ENCODE measurements around the gene KIRREL3.

Gene KIRREL3

DNA sequence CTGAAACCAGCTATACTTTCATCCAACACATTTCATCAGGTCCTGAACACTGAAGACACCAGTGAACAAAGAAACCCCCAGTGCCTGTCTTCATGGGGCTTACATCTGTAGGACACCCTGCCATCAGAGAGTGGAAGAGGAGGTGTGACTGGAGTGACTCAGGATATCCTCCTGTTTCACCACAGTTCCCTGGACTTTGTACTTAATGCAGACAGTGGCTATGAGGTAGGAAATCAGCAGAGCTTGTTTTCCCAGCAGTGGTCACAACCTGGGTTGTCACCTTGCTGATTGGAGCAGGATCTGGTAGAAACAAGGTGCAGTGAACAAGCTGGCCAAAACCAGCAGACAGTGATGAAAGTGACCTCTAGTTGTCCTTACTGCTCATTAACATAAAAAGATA, 128.8 kb downstream of the KIRREL3 start:
- DNase-seq (ENCODE audit: low read depth in 2 of 2): no peak

DNA sequence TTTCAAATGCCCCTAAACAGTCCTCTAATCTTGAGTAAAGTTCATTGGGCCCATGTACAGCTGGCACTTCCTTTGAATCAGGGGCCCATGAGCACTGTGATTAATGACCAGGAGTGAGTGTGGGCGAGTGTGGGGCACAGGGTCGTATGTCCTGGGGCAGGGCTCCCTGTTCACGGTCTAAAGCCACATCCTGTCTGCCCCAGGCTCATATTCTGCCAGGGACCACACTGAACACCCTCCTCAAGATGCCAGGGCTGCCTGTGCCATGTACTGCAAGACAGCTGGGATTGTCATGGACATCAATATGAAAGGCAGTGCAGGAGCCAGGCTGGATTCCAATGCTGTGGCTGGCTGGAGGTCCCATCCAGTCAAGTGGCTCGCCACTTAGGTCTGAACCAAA, 130.5 kb downstream of the KIRREL3 start:
- no peak for DNase-seq (ENCODE audit: low read depth in 2 of 2)

- DNase-seq (ENCODE audit: low read depth in 2 of 2): no peak
These were observed 131.8 kb downstream of the KIRREL3 start for GRCh38 chr11:126868741-126869140.

- DNase-seq (ENCODE audit: low read depth in 2 of 2): no peak
These were observed 135.6 kb downstream of the KIRREL3 start for GRCh38 chr11:126864934-126865333.

DNA sequence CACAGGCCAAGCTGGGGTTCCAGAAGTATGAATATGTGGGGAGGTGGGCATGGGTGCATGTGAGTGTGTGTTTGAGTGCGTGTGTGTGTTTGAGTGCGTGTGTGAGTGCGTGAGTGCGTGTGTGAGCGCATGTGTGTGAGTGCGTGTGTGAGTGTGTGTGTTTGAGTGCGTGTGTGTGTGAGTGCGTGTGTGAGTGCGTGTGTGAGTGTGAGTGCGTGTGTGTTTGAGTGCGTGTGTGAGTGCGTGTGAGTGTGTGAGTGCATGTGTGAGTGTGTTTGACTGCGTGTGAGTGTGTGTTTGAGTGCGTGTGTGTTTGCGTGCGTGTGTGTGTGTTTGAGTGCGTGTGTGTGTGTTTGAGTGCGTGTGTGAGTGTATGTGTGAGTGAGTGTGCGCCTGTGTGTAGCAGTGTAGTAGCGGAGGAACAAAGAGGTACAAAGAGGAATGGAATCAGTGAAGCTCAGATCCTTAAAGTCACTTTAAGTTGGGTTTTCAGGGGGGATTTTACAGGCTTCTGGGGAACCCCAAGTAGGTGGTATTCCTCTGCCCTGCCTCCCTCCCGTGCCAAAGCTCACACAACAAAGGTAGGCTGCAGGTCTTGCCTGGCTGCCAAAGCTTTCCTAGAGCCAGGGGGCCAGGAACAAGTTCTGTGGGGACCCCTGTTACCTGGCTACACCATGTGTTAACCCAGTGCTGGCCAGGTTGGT, 137.1 kb downstream of the KIRREL3 start:
- no peak for DNase-seq (ENCODE audit: low read depth in 2 of 2)

GRCh38 chr11:126862664-126863243, 137.8 kb downstream of the KIRREL3 start:
- DNase-seq (ENCODE audit: low read depth in 2 of 2): no peak

DNA sequence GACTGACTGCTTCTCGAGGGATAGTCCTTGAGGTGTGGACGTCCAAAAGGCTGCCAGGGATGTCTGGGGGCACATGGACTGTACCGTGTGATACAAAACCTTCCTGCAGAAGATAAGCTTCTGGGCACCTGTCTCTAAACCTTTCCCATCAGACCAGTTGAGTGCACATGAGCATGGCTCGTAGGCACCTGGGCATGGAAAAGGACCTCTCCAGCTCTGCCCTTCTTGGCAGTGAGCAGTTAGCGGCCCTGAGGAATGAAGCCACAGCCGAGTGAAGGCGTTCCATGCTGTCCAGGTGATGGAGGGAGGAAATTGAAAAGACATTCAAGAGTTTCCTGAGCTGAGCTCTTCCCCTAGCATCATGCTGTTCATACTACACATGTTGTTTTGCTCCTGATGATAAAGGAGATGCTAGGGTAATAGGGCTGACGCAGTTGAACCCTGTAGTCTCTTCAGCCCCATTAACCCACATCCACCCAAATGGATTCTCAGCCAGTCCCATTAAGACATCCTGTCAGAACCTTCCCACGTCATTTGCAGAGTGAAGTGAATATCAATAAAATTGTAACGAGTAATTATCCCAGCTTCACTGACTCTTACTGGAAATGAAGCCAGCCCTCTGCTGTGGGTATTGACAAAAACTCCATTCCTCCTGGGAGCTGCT, 138.6 kb downstream of the KIRREL3 start:
- DNase-seq (ENCODE audit: low read depth in 2 of 2): no peak

- no peak for DNase-seq (ENCODE audit: low read depth in 2 of 2)
These were observed 142.4 kb downstream of the KIRREL3 start for GRCh38 chr11:126857860-126858808.

GRCh38 chr11:126855536-126855935, 145.0 kb downstream of the KIRREL3 start:
- DNase-seq (ENCODE audit: low read depth in 2 of 2): no peak

DNA sequence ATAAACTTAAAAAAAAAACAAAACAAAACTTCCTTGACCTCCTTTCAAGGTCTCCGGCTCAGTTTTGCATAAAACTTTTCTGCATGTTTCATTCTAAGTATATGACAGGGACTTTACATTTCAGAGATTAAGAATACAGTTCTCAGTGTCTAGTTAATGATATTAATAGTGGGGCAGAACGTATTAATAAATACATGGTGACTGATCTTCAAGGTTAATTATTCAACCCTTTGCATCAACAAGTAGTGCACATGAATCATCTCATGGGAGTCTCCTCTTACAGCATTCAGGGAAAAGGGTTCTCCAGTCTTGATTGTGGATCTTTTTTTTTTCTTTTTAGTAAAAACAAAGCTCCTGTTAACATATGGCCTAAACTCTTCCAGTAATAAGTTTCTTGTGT, 146.8 kb downstream of the KIRREL3 start:
- DNase-seq (ENCODE audit: low read depth in 2 of 2): no peak

GRCh38 chr11:126844789-126845188, 155.8 kb downstream of the KIRREL3 start:
- DNase-seq (ENCODE audit: low read depth in 2 of 2): no peak

DNA sequence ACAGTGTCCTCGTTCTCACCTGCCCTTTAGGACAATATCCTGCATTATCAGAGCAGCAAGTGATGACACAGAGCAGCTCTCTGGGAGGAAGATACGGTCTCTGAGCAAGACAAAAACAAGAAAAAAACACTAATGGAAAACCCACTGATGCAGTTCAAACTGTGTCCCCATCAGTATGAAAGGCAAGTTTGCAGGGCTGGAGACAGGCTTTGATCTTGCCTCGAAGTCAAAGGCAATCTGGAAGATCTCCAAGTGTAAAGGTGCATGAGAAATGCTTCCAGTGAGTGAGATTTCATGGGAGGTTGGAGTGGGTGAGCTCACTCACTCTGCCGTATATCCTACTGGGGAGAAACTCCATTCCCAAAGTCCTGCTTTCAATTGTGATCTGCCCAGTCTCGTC, 157.5 kb downstream of the KIRREL3 start:
- no peak for DNase-seq (ENCODE audit: low read depth in 2 of 2)

- DNase-seq (ENCODE audit: low read depth in 2 of 2): no peak
These were observed 158.6 kb downstream of the KIRREL3 start for GRCh38 chr11:126841999-126842398.

GRCh38 chr11:126840975-126841374, 159.6 kb downstream of the KIRREL3 start:
- no peak for DNase-seq (ENCODE audit: low read depth in 2 of 2)

- DNase-seq (ENCODE audit: low read depth in 2 of 2): no peak
These were observed 160.2 kb downstream of the KIRREL3 start for GRCh38 chr11:126840201-126840886.

DNA sequence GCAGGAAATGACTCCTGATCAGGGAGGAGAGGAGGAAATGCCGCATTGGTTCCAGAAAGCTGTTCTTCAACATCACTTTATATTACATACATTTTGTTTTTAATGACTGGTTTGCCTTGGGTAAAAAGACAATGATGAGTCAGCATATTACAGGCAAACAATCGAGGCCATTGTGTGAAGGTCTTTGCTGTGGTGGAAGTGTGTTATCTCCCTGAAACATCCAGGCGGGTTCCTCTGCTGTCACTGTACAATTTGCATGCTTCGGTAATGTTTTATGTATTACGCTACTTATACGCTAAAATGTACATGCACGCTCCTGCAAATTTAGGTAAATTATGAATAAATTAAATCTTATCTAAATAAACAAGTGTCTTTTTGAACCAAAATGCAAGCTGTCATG, 161.1 kb downstream of the KIRREL3 start:
- no peak for DNase-seq (ENCODE audit: low read depth in 2 of 2)

- no peak for DNase-seq (ENCODE audit: low read depth in 2 of 2)
These were observed 161.8 kb downstream of the KIRREL3 start for GRCh38 chr11:126838779-126839178.

DNA sequence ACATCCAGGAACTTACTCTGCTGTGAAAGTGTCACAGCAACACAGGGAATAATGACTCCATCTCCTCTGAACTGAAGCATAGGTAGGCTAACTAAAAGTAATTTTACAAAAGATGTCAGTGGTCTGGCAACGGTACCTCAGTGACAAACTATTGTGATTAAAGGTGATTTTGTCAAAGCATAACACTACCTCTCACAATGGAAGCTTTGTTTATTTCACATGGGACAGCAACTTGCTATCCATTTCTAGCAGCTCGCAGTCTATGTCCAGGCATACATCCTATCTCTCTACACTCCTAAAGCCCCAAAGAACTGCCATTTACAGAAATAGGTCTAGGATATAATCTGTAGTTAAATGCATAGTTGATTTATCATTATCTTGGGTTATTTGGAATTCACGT, 163.0 kb downstream of the KIRREL3 start:
- no peak for DNase-seq (ENCODE audit: low read depth in 2 of 2)

- no peak for DNase-seq (ENCODE audit: low read depth in 2 of 2)
These were observed 166.0 kb downstream of the KIRREL3 start for GRCh38 chr11:126834573-126834972.

- no peak for DNase-seq (ENCODE audit: low read depth in 2 of 2)
These were observed 166.4 kb downstream of the KIRREL3 start for GRCh38 chr11:126834149-126834548.

DNA sequence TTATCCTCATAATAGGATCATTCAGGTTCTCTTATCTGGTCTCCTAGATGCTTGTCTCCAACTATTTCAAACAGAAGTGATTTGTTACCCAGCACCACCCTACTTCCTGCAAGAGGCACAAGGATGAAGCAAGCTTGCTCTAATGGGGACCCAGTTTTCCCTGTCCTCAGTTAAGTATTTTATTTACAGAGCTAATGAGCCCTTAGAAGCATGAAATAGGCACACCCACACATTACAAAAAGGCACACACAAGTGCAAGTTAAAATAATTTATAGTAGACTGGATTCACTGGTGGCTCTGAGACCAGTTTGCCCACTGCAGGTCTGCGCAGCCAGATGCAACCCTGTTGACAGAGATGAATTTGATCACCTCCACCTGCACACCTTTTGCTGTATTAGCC, 167.5 kb downstream of the KIRREL3 start:
- DNase-seq (ENCODE audit: low read depth in 2 of 2): no peak

DNA sequence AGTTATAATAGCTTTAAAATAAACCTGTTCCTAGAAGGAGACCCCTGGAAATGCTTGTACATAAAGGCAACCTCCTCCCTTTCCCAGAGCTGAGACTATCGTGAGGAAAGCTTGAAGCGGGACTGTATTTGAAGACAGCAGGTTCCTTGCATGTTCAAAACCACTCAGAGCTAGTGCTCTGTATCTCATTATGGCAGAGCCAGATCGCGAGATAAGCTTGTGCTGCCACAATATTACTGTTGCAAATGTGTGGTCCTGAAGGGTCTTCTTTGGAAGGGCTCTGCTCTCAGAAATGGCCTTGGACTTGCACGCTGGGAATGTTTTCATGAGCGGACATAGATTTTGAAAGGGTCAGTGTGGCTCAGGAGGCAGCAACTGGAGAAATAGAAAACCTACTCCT, 168.2 kb downstream of the KIRREL3 start:
- DNase-seq (ENCODE audit: low read depth in 2 of 2): no peak
